Cardiac muscle cell (in vitro differentiated cells and primary cell): Measurements from ENCODE around the gene NUDT22. TPM values are rescaled to one million over a fixed set of nuclear protein-coding genes. Genes with fewer than 3 reads are reported as not detected.
A peak's percentile ranks its signal among the peaks of the same experiment; 100 is the strongest.

ENCODE experiments used
- DNase-seq, 2 donors: peaks; one replicate each; pipeline versions ENCODE4 v3.0.0 to v3.0.0-alpha.2; 2010 to 2017; ENCODE audit warnings: low read depth in 1 of 2, low spot score in 1 of 2
- H3K27ac ChIP-seq: fragments of 200-600 bp; sonication (generic); 2 replicates; pipeline ENCODE4 v1.5.1; 2016
- H3K27me3 ChIP-seq: fragments of 200-600 bp; sonication (generic); 2 replicates; pipeline ENCODE4 v1.6.0; 2016; ENCODE audit warnings: control low read depth
- H3K36me3 ChIP-seq: fragments of 200-600 bp; sonication (generic); 2 replicates; pipeline ENCODE4 v1.5.1; 2016; ENCODE audit warnings: control low read depth
- H3K4me1 ChIP-seq: fragments of 200-600 bp; sonication (generic); 2 replicates; pipeline ENCODE4 v1.8.1; 2017; ENCODE audit warnings: low read depth, mild to moderate bottlenecking, mixed run types
- H3K4me3 ChIP-seq: fragments of 200-600 bp; sonication (generic); 2 replicates; pipeline ENCODE4 v1.5.1; 2016; ENCODE audit warnings: mild to moderate bottlenecking
- H3K9me3 ChIP-seq: fragments of 200-600 bp; sonication (generic); 2 replicates; pipeline ENCODE4 v1.5.1; 2017; ENCODE audit warnings: low read depth, mild to moderate bottlenecking, control low read depth
- polyA plus RNA-seq: library from polyadenylated mRNA; unstranded; fragments of >200 nt; fragmentation: Nextera tagmentation; extraction: Ambion mirVana; gene quantifications from 2 replicates; pipeline ENCODE4 v1.2.1, GENCODE V29; 2016
- total RNA-seq: library from RNA; depleted of rRNA; stranded (reverse); fragments of >200 nt; gene quantifications from 2 replicates; pipeline ENCODE4 v1.2.3, GENCODE V29; 2016
- TF ChIP-seq, protein P1 (sequence below): IDR thresholded peaks from 2 replicates; pipeline ENCODE4 v1.5.1; 2012; ENCODE audit warnings: low read depth, mild to moderate bottlenecking, low read length

The NUDT22 gene
- total and polyA plus RNA-seq, 2 experiments from 2014 or later, result 76.0 to 90.6 TPM

DNA sequence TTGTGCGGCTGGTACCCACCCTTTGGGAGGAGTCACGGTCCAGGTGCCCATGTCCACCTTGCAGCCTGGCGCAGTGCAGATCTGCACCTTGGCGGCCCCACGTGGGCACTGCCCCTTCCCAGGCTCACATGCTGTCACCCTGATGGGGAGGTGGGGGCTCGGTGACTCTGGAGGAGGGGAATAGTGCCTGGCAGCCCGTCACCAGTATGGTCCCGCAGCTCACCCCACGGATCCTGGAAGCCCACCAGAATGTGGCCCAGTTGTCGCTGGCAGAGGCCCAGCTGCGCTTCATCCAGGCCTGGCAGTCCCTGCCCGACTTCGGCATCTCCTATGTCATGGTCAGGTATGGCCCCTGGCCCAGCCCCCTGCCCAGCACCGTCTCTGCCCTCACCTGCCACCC, 5.3 kb upstream of the NUDT22 start:
- peaks cover 4% of the 10 kb centered on the region for H3K36me3 ChIP-seq
- no peak for DNase-seq
- H3K4me1 ChIP-seq, result peaks cover 9% of the 10 kb centered on the region
- no peaks in the 10 kb centered on the region for H3K27me3 ChIP-seq
- no peaks in the 10 kb centered on the region for H3K9me3 ChIP-seq
- H3K4me3 ChIP-seq, result no peak overlapping the region
- no peak overlapping the region for H3K27ac ChIP-seq
- TF ChIP-seq, protein P1, sequence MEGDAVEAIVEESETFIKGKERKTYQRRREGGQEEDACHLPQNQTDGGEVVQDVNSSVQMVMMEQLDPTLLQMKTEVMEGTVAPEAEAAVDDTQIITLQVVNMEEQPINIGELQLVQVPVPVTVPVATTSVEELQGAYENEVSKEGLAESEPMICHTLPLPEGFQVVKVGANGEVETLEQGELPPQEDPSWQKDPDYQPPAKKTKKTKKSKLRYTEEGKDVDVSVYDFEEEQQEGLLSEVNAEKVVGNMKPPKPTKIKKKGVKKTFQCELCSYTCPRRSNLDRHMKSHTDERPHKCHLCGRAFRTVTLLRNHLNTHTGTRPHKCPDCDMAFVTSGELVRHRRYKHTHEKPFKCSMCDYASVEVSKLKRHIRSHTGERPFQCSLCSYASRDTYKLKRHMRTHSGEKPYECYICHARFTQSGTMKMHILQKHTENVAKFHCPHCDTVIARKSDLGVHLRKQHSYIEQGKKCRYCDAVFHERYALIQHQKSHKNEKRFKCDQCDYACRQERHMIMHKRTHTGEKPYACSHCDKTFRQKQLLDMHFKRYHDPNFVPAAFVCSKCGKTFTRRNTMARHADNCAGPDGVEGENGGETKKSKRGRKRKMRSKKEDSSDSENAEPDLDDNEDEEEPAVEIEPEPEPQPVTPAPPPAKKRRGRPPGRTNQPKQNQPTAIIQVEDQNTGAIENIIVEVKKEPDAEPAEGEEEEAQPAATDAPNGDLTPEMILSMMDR, result no peak

DNA sequence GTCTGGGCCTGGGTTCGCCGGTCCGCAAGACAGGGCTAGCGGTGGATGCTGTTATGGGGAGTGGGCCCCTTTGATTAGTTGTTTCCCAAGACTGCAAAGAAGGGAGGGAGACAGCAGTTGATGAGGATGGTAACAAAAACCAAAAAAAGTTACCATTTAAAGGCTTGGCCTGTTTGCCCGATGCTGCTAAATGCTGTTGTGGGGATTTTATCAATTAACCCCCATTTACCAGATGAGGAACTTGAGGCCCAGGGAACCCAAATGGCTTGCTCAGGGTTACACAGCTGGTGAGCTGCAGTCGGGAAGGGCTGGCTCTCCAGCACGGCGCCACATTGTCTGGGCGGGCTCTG, 3.4 kb upstream of the NUDT22 start:
- H3K27me3 ChIP-seq, result no peaks in the 10 kb centered on the region
- TF ChIP-seq, protein P1, result no peak
- no peak overlapping the region for H3K4me3 ChIP-seq
- DNase-seq, result no peak
- peaks cover 4% of the 10 kb centered on the region for H3K36me3 ChIP-seq
- peaks cover 14% of the 10 kb centered on the region for H3K4me1 ChIP-seq
- peak overlapping the region; percentile 14 for H3K27ac ChIP-seq
- H3K9me3 ChIP-seq, result no peaks in the 10 kb centered on the region

DNA sequence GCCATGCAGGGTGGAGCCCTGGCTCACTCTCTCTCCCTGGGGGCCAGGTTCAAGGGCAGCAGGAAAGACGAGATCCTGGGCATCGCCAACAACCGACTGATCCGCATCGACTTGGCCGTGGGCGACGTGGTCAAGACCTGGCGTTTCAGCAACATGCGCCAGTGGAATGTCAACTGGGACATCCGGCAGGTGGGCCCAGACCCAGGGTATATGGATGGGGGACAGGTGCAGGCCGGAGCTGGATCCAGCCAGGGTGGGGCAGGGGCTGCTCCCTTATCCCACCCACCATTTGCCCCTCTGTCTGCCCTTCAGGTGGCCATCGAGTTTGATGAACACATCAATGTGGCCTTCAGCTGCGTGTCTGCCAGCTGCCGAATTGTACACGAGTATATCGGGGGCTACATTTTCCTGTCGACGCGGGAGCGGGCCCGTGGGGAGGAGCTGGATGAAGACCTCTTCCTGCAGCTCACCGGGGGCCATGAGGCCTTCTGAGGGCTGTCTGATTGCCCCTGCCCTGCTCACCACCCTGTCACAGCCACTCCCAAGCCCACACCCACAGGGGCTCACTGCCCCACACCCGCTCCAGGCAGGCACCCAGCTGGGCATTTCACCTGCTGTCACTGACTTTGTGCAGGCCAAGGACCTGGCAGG, 2.9 kb upstream of the NUDT22 start:
- Histone ChIP-seq H3K4me3 (no peak overlapping the region), H3K27me3 (no peaks in the 10 kb centered on the region), H3K27ac (peak overlapping the region; percentile 23), H3K36me3 (peaks cover 4% of the 10 kb centered on the region), H3K4me1 (peaks cover 14% of the 10 kb centered on the region), H3K9me3 (no peaks in the 10 kb centered on the region)
- DNase-seq, result no peak
- TF ChIP-seq, protein P1, result no peak

DNA sequence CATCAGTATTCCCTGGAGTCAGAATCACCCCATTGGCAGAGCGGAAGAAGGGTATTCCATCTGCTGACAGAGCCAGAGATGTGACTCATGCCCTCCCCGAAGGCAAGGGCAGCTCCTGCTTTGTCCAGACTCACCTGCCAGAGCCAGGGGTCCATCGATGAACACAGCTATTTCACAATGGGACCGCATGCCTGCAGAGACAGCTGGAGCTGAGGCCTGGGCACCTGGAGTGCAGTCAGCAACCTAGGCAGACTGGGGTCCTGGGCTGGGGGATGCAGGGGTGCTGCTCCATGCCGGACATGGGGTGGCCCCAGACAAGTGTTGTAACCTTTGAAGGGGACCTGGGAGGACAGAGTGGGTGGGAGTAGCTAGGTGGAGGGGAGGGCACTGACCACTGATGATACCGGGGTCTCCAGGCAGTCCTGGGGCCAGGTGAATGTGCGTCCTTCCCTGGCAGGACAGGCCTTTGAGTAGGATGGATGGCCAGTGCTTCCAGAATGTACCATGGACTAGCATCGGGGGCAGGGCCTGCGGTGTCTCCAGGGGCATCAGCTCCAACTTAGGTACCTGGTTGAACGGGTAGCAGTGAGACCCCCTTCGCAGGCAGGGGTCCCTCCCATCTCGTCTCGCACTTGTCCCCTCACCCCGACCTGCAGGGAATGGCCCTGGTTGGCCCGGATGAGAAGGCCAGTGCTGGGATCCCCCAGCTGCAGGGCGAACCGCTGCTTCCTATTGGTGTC, 1.8 kb upstream of the NUDT22 start:
- TF ChIP-seq, protein P1, result no peak
- no peak overlapping the region for H3K27ac ChIP-seq
- DNase-seq, result no peak
- H3K4me1 ChIP-seq, result peaks cover 14% of the 10 kb centered on the region
- H3K36me3 ChIP-seq, result peaks cover 4% of the 10 kb centered on the region
- H3K9me3 ChIP-seq, result no peaks in the 10 kb centered on the region
- H3K27me3 ChIP-seq, result no peaks in the 10 kb centered on the region
- H3K4me3 ChIP-seq, result no peak overlapping the region

DNA sequence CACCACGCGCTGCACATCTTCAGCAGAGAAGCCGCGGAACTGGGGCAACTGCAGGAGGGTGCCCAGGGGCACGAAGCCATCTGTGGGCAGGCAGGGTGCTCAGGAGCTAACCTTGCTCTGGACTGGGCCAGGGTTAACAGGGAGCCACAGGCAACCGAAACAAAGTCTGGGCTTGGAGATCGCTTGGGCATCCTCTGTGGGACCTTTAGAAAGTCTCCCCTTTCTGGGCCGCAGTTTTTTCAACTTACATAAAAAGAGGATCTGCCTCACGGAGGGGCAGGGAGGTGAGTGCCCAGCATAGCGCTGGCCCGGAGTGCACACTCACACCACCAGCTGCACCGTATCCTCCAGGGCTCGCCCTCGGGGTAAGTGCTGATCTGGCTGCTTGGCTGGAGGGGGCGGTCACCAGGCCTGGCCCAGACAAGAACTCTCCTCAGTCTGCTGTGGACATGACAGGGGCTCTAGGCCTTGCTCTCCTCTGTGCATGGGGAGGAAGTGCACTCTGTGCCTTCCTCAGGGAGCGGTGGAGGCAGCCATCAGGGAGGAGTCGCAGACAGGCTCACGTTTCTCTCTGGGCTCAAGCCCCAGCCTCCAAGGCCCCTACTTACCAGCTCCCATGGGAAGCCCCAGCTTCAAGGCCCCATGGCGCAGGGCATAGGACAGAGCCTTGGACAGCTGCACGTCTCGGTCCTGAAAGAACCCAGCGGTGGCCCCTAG, 1.0 kb upstream of the NUDT22 start:
- H3K4me1 ChIP-seq, result peaks cover 20% of the 10 kb centered on the region
- H3K4me3 ChIP-seq, result peak overlapping the region; percentile 68
- TF ChIP-seq, protein P1, result no peak
- peaks cover 4% of the 10 kb centered on the region for H3K36me3 ChIP-seq
- DNase-seq, result no peak
- peak overlapping the region; percentile 65 for H3K27ac ChIP-seq
- no peaks in the 10 kb centered on the region for H3K9me3 ChIP-seq
- H3K27me3 ChIP-seq, result no peaks in the 10 kb centered on the region
